HepG2 (cell line): ENCODE results near the gene PPP4R2. TPM values are rescaled to one million over a fixed set of nuclear protein-coding genes. Genes with fewer than 3 reads are reported as not detected.
A peak's percentile ranks its signal among the peaks of the same experiment; 100 is the strongest.

Experiments
- ATAC-seq: fragments of 200-7000 bp; cut with Tn5 transposase; 3 replicates; pipeline ENCODE4 v1.9.1; 2020; ENCODE audit warnings: mild to moderate bottlenecking, moderate library complexity
- BruUV-seq: library from RNA; stranded (reverse); fragments of 400-500 nt; replicated peaks from 2 replicates; lab custom pipeline; 2021; lab: Mats Ljungman, UMichigan
- CTCF ChIA-PET: fragments of 300-600 bp; formaldehyde crosslinking; extraction: SDS; loops from one replicate; lab custom pipeline; 2021; ENCODE audit warnings: low total read pairs, inconsistent platforms, low intra/inter-chr PET ratio; lab: Yijun Ruan, JAX
- POLR2A ChIA-PET: fragments of 350-600 bp; sonication (Branson Sonifier 250); formaldehyde crosslinking; loops from one replicate; lab custom pipeline; 2020; ENCODE audit warnings: antibody characterized with exemption, inconsistent platforms; lab: Yijun Ruan, JAX
- DNase-seq: peaks from one replicate; pipeline ENCODE4 v3.0.0-alpha.2; 2015; ENCODE audit warnings: low spot score
- FAIRE-seq: peaks from 3 replicates; lab custom pipeline; 2011; peaks lifted over from hg19 to GRCh38; lab: Jason Lieb, UNC
- H2AFZ ChIP-seq: one replicate; pipeline ENCODE4 v1.6.1; 2011; ENCODE audit warnings: low read length, inconsistent platforms
- H3K27ac ChIP-seq: fragments of 300-600 bp; 3 replicates; pipeline ENCODE4 v1.8.0; 2011; ENCODE audit warnings: mixed run types, mild to moderate bottlenecking, mixed read lengths, low read length, inconsistent platforms; ENCODE audit not compliant: insufficient read depth; ENCODE audit errors: extremely low read length
- H3K27me3 ChIP-seq, 2 experiments: fragments of 200-600 bp in 1 of 2; 2 replicates in 1 of 2; 3 replicates in 1 of 2; pipeline versions ENCODE4 v1.6.0 to v1.8.0; 2011; ENCODE audit warnings: low read length in 2 of 2, mild to moderate bottlenecking in 2 of 2, moderate library complexity in 2 of 2, inconsistent platforms in 1 of 2; ENCODE audit not compliant: insufficient read depth in 2 of 2, control insufficient read depth in 1 of 2
- H3K36me3 ChIP-seq, 2 experiments: fragments of 200-600 bp in 1 of 2; replicated peaks in 1 of 2; 2 replicates in 1 of 2; 3 replicates in 1 of 2; pipeline versions ENCODE4 v1.5.1 to v1.8.0; 2011; ENCODE audit warnings: low read length in 2 of 2, inconsistent platforms in 1 of 2; ENCODE audit not compliant: insufficient read depth in 2 of 2, control insufficient read depth in 1 of 2
- H3K4me1 ChIP-seq: 2 replicates; pipeline ENCODE4 v1.5.1; 2012; ENCODE audit warnings: low read length, inconsistent platforms; ENCODE audit not compliant: insufficient read depth
- H3K4me2 ChIP-seq: 2 replicates; pipeline ENCODE4 v1.6.0; 2011; ENCODE audit warnings: low read depth, low read length, inconsistent platforms
- H3K4me3 ChIP-seq, 3 experiments: fragments of 200-600 bp in 1 of 3; sonication (generic), shearing (Covaris generic) in 1 of 3; replicated peaks in 1 of 3; 2 replicates each; pipeline ENCODE4 v1.5.1; 2011 to 2016; ENCODE audit warnings: low read length in 3 of 3, inconsistent platforms in 2 of 3, low read depth in 2 of 3, mild to moderate bottlenecking in 2 of 3, control low read depth in 1 of 3, mixed read lengths in 1 of 3; ENCODE audit not compliant: insufficient read depth in 1 of 3
- H3K79me2 ChIP-seq: one replicate; pipeline ENCODE4 v1.6.1; 2011; ENCODE audit warnings: low read length, inconsistent platforms; ENCODE audit not compliant: insufficient read depth
- H3K9ac ChIP-seq: 2 replicates; pipeline ENCODE4 v1.6.0; 2011; ENCODE audit warnings: mild to moderate bottlenecking, low read depth, low read length, inconsistent platforms; ENCODE audit not compliant: insufficient read depth
- H3K9me3 ChIP-seq: 2 replicates; pipeline ENCODE4 v1.5.1; 2012; ENCODE audit warnings: mild to moderate bottlenecking, low read length
- H4K20me1 ChIP-seq: 2 replicates; pipeline ENCODE4 v1.6.0; 2011; ENCODE audit warnings: inconsistent platforms, mild to moderate bottlenecking, low read length, moderate library complexity; ENCODE audit not compliant: insufficient read depth
- AHDC1 ChIP-seq: sonication (generic); formaldehyde crosslinking; IDR thresholded peaks from 2 replicates; pipeline ENCODE4 v1.5.1; 2020; ENCODE audit warnings: mild to moderate bottlenecking, missing genetic modification reagents, borderline replicate concordance
- KDM1A ChIP-seq: IDR thresholded peaks from 2 replicates; pipeline ENCODE4 v1.6.1; 2016; ENCODE audit warnings: missing compliant biosample characterization
- MAFK ChIP-seq, 2 experiments: IDR thresholded peaks in 1 of 2; conservative IDR thresholded peaks in 1 of 2; 2 replicates each; pipeline ENCODE4 v1.6.1; 2011; ENCODE audit warnings: improper control_type of control experiment in 2 of 2, low read length in 2 of 2
- NFE2L1 ChIP-seq: sonication (generic); formaldehyde crosslinking; IDR thresholded peaks from 2 replicates; pipeline ENCODE4 v1.4.0; 2020; ENCODE audit warnings: missing genetic modification reagents, mild to moderate bottlenecking, borderline replicate concordance
- REL ChIP-seq: sonication (generic); formaldehyde crosslinking; conservative IDR thresholded peaks from 2 replicates; pipeline ENCODE4 v1.8.0; 2022; ENCODE audit warnings: mild to moderate bottlenecking, missing genetic modification reagents, moderate library complexity
- ZNF232 ChIP-seq: sonication (generic); formaldehyde crosslinking; IDR thresholded peaks from 2 replicates; pipeline ENCODE4 v1.4.0; 2020; ENCODE audit warnings: missing genetic modification reagents, borderline replicate concordance
- ZNF549 ChIP-seq: sonication (generic); formaldehyde crosslinking; IDR thresholded peaks from 2 replicates; pipeline ENCODE4 v1.5.0; 2020; ENCODE audit warnings: missing genetic modification reagents
- WGBS: methylation state at CpG from one replicate; pipeline ENCODE4 v1.1.6; 2017; ENCODE audit warnings: low lambda C conversion rate; 5-methylcytosine and 5-hydroxymethylcytosine counted together
- in situ Hi-C: cut with HindIII; loops from 2 replicates; pipeline ENCODE4 v1.10.0; 2017; ENCODE audit warnings: low pct_unique_long_range_greater_than_20kb; ENCODE audit not compliant: extremely low pct_ligation_motif_present
- intact Hi-C: fragments of 100-400 bp; cut with micrococcal nuclease; formaldehyde crosslinking; loops from one replicate; pipeline ENCODE4 v1.10.0; 2022; ENCODE audit not compliant: unreplicated experiment
- polyA plus RNA-seq, 8 experiments: library from polyadenylated mRNA; depleted of rRNA in 3 of 8; stranded (reverse) in 7 of 8; unstranded in 1 of 8; fragments of >200 nt; fragmentation: Illumina TruSeq in 4 of 8; extraction: Trizol in 4 of 8; gene quantifications; 2 replicates each; pipeline versions ENCODE4 v1.2.1 to v1.2.3, GENCODE V29; 2011 to 2016; ENCODE audit warnings: low read depth in 4 of 8, missing spikeins in 1 of 8, mixed read lengths in 1 of 8; ENCODE audit not compliant: insufficient read depth in 1 of 8
- total RNA-seq, 5 experiments: library from RNA; depleted of rRNA; stranded (reverse); fragments of >200 nt; fragmentation: Illumina TruSeq; extraction: Trizol; gene quantifications; 2 replicates each; pipeline ENCODE4 v1.2.3, GENCODE V29; 2016; ENCODE audit warnings: low read depth in 1 of 5
- TF ChIP-seq, protein P1 (sequence below): sonication (generic); formaldehyde crosslinking; IDR thresholded peaks from 2 replicates; pipeline ENCODE4 v1.9.0; 2022; ENCODE audit warnings: low read depth, missing genetic modification reagents

Gene PPP4R2
- total and polyA plus RNA-seq, 2 of the 13 experiments (the other 11 are each of a cell fraction or from before 2014, with no cell fraction given): 22.3 to 161 TPM

DNA sequence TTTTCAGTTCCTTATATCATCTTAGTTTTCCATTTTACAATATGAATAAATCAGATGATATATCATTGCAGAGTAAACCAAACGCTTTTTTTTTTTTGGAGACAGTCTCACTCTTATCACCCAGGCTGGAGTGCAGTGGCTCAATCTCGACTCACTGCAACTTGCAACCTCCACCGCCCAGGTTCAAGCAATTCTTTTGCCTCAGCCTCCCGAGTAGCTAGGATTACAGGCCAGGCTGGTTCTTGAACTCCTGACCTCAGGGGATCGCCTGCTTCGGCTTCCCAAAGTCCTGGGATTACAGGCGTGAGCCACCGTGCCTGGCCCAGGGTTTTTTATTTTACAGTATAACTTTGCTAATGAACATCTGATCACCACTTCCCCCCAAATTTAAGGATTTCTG lies 59.0 kb downstream of the PPP4R2 start:
- peak overlapping the region; percentile 35 for H3K27ac ChIP-seq
- FAIRE-seq (no peak), DNase-seq (no peak), ATAC-seq (no peak)
- no peaks in the 10 kb centered on the region for H3K9me3 ChIP-seq
- no peak overlapping the region for H2AFZ ChIP-seq
- BruUV-seq: no TSS peak
- POLR2A ChIA-PET: interaction anchor here (0.9 to 1.5 kb wide), 2 partner anchors 39 to 59 kb away, joined by 3 to 5 read pairs; partner anchors contain the start of gene PPP4R2
- CTCF ChIA-PET: interaction anchor here (1.7 to 2.4 kb wide), 2 partner anchors 116 to 204 kb away, joined by 12 to 23 read pairs; no protein-coding TSS in a partner anchor
- no peaks in the 10 kb centered on the region for H3K27me3 ChIP-seq
- no peak overlapping the region for H3K9ac ChIP-seq
- intact Hi-C loops: loop anchor here (5.0 kb wide), 1 partner anchor 168 kb away; the partner anchor contains the start of gene GXYLT2
- in situ Hi-C loops: loop anchor here (5.0 to 25.0 kb wide), 3 partner anchors 48 to 643 kb away; no protein-coding TSS in a partner anchor
- H3K79me2 ChIP-seq: peaks cover 80% of the 10 kb centered on the region
- peaks cover 36% of the 10 kb centered on the region for H4K20me1 ChIP-seq
- WGBS: 71% methylated on average over 8 of the region's 8 CpGs
- peaks cover 2 to 20% of the 10 kb centered on the region in 2 experiments; a peak in 4 of 5 replicates for H3K36me3 ChIP-seq
- no peak overlapping the region for H3K4me2 ChIP-seq
- peaks cover 9% of the 10 kb centered on the region for H3K4me1 ChIP-seq
- H3K4me3 ChIP-seq: no peak overlapping the region
- TF ChIP-seq KDM1A (CRISPR knock-in tag) (no peak), ZNF549 (CRISPR knock-in tag) (no peak), REL (CRISPR knock-in tag) (no peak), MAFK (conservative IDR thresholded peaks at IDR 0.05 in 1 of 2, IDR thresholded peaks at IDR 0.05 in 1 of 2; ENCODE audit: low read length in 2 of 2) (no peak), AHDC1 (no peak), ZNF232 (CRISPR knock-in tag) (no peak), NFE2L1 (CRISPR knock-in tag) (no peak)
- TF ChIP-seq, protein P1, sequence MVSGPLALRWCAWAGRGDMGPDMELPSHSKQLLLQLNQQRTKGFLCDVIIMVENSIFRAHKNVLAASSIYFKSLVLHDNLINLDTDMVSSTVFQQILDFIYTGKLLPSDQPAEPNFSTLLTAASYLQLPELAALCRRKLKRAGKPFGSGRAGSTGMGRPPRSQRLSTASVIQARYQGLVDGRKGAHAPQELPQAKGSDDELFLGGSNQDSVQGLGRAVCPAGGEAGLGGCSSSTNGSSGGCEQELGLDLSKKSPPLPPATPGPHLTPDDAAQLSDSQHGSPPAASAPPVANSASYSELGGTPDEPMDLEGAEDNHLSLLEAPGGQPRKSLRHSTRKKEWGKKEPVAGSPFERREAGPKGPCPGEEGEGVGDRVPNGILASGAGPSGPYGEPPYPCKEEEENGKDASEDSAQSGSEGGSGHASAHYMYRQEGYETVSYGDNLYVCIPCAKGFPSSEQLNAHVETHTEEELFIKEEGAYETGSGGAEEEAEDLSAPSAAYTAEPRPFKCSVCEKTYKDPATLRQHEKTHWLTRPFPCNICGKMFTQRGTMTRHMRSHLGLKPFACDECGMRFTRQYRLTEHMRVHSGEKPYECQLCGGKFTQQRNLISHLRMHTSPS (CRISPR knock-in tag): no peak
